Naive thymus-derived CD4-positive, alpha-beta T cell (primary cell): ENCODE results near the gene MEI4. TPM values are rescaled to one million over a fixed set of nuclear protein-coding genes. Genes with fewer than 3 reads are reported as not detected.

Source experiments
- ATAC-seq: fragments of 150-1000 bp; cut with Tn5 transposase; 2 replicates; pipeline ENCODE4 v1.10.0; 2021; ENCODE audit warnings: mild to moderate bottlenecking, moderate library complexity
- CTCF ChIA-PET: fragments of 350-600 bp; sonication (Branson Sonifier 250); formaldehyde crosslinking; loops from one replicate; lab custom pipeline; 2021; ENCODE audit warnings: antibody characterized with exemption; lab: Charles Lee
- POLR2A ChIA-PET: fragments of 350-600 bp; sonication (Branson Sonifier 250); formaldehyde crosslinking; loops from one replicate; lab custom pipeline; 2021; ENCODE audit warnings: antibody characterized with exemption, inconsistent platforms; lab: Charles Lee
- DNase-seq, 9 donors: peaks; one replicate each; pipeline versions ENCODE4 v3.0.0 to v3.0.0-alpha.2; 2020 to 2022; ENCODE audit warnings: mixed read lengths in 1 of 9
- H3K27ac ChIP-seq: one replicate; pipeline ENCODE4 v1.7.0; 2013; ENCODE audit warnings: mild to moderate bottlenecking, low read depth, low read length, moderate library complexity
- H3K27me3 ChIP-seq, 2 donors: one replicate each; pipeline ENCODE4 v1.7.0; 2013; ENCODE audit warnings: low read length in 2 of 2, mild to moderate bottlenecking in 2 of 2, moderate library complexity in 2 of 2; ENCODE audit not compliant: control insufficient read depth in 2 of 2, insufficient read depth in 2 of 2
- H3K36me3 ChIP-seq, 3 experiments: 1 replicate in 2 of 3; 2 replicates in 1 of 3; pipeline ENCODE4 v1.7.0; 2013; ENCODE audit warnings: low read length in 3 of 3, mild to moderate bottlenecking in 3 of 3, moderate library complexity in 1 of 3; ENCODE audit not compliant: insufficient read depth in 3 of 3, control insufficient read depth in 2 of 3
- H3K4me1 ChIP-seq, 2 donors: one replicate each; pipeline ENCODE4 v1.7.0; 2013; ENCODE audit warnings: low read length in 2 of 2, mild to moderate bottlenecking in 2 of 2, moderate library complexity in 1 of 2; ENCODE audit not compliant: control insufficient read depth in 2 of 2, insufficient read depth in 2 of 2
- H3K4me3 ChIP-seq: 2 replicates; pipeline ENCODE4 v1.7.0; 2013; ENCODE audit warnings: mild to moderate bottlenecking, low read length
- H3K9me3 ChIP-seq, 3 experiments: 1 replicate in 2 of 3; 2 replicates in 1 of 3; pipeline ENCODE4 v1.7.0; 2013; ENCODE audit warnings: low read length in 3 of 3; ENCODE audit not compliant: control insufficient read depth in 2 of 3
- H3K27ac Mint-ChIP-seq, 9 donors: one replicate each; pipeline ENCODE4 v1.8.0; 2020 to 2022; ENCODE audit warnings: mixed read lengths in 9 of 9, mild to moderate bottlenecking in 8 of 9, moderate library complexity in 5 of 9, inconsistent platforms in 2 of 9
- H3K27me3 Mint-ChIP-seq, 5 donors: one replicate each; pipeline ENCODE4 v1.8.0; 2021 to 2022; ENCODE audit warnings: mixed read lengths in 5 of 5, mild to moderate bottlenecking in 1 of 5
- H3K36me3 Mint-ChIP-seq, 5 donors: one replicate each; pipeline ENCODE4 v1.8.0; 2020 to 2022; ENCODE audit warnings: mixed read lengths in 5 of 5, mild to moderate bottlenecking in 3 of 5, inconsistent platforms in 1 of 5
- H3K4me1 Mint-ChIP-seq, 7 donors: one replicate each; pipeline ENCODE4 v1.8.0; 2020 to 2022; ENCODE audit warnings: mixed read lengths in 7 of 7, mild to moderate bottlenecking in 3 of 7, inconsistent platforms in 1 of 7
- H3K4me3 Mint-ChIP-seq, 10 donors: one replicate each; pipeline ENCODE4 v1.8.0; 2020 to 2022; ENCODE audit warnings: mild to moderate bottlenecking in 10 of 10, mixed read lengths in 10 of 10, moderate library complexity in 6 of 10, inconsistent platforms in 2 of 10
- H3K9me3 Mint-ChIP-seq, 11 donors: one replicate each; pipeline ENCODE4 v1.8.0; 2020 to 2022; ENCODE audit warnings: mixed read lengths in 11 of 11, mild to moderate bottlenecking in 4 of 11, inconsistent platforms in 1 of 11, moderate library complexity in 1 of 11
- intact Hi-C, 2 donors: fragments of 100-400 bp; cut with micrococcal nuclease; formaldehyde crosslinking; loops; one replicate each; pipeline ENCODE4 v1.15.1; 2023
- polyA plus RNA-seq, 2 donors: library from polyadenylated mRNA; unstranded; fragments of 300-500 nt; fragmentation: Illumina TruSeq; gene quantifications; one replicate each; pipeline ENCODE4 v1.2.3, GENCODE V29; 2021
- total RNA-seq, 6 experiments: library from RNA in 5 of 6; stranded (reverse) in 5 of 6; gene quantifications; 1 replicate in 5 of 6; 2 replicates in 1 of 6; pipeline ENCODE4 v1.2.3 and lab custom pipeline; 2021 to 2026

The MEI4 gene
- total and polyA plus RNA-seq, 7 experiments from 2014 or later: 0.05 to 0.08 TPM; not detected in 5

DNA sequence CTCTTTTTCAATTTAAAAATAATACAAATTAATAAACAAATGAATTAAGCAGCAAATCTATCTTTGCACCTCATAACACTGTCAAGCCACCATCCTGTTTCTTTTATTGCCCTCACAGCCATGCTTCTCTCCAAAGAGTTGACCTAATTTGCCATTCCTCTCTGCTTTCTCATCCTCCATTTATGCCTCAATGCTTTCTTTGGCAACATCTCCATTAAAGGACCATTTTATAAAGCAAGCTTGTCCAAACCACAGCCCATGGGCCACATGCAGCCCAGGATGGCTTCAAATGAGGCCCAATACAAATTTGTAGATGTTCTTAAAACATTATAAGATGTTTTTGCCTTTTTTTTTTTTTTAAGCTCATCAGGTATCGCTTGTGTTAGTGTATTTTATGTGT, 26.4 kb upstream of the MEI4 start:
- H3K36me3 Mint-ChIP-seq: no peaks in the 10 kb centered on the region
- Histone ChIP-seq H3K36me3 (no peaks in the 10 kb centered on the region), H3K27me3 (no peaks in the 10 kb centered on the region), H3K9me3 (no peaks in the 10 kb centered on the region), H3K27ac (no peak overlapping the region), H3K4me3 (no peak overlapping the region), H3K4me1 (no peaks in the 10 kb centered on the region)
- ChIA-PET POLR2A (no interaction called here), CTCF (no interaction called here)
- H3K9me3 Mint-ChIP-seq: peaks cover 0 to 12% (median 6%) of the 10 kb centered on the region in 11 donors
- H3K4me1 Mint-ChIP-seq: no peaks in the 10 kb centered on the region
- intact Hi-C loops: no loop called here
- H3K27me3 Mint-ChIP-seq: no peaks in the 10 kb centered on the region
- DNase-seq (no peak), ATAC-seq (no peak)
- H3K27ac Mint-ChIP-seq: no peak overlapping the region
- no peak overlapping the region for H3K4me3 Mint-ChIP-seq

GRCh38 chr6:77630014-77630413, 22.8 kb upstream of the MEI4 start:
- H3K9me3 ChIP-seq: no peaks in the 10 kb centered on the region
- H3K4me1 ChIP-seq: no peaks in the 10 kb centered on the region
- no peak overlapping the region for H3K4me3 ChIP-seq
- H3K4me1 Mint-ChIP-seq: no peaks in the 10 kb centered on the region
- DNase-seq (no peak), ATAC-seq (no peak)
- intact Hi-C loops: no loop called here
- H3K27me3 Mint-ChIP-seq: no peaks in the 10 kb centered on the region
- peaks cover 0 to 12% (median 7%) of the 10 kb centered on the region in 11 donors for H3K9me3 Mint-ChIP-seq
- no peak overlapping the region for H3K27ac ChIP-seq
- no peak overlapping the region for H3K27ac Mint-ChIP-seq
- ChIA-PET CTCF (no interaction called here), POLR2A (no interaction called here)
- H3K36me3 Mint-ChIP-seq: no peaks in the 10 kb centered on the region
- no peaks in the 10 kb centered on the region for H3K36me3 ChIP-seq
- H3K27me3 ChIP-seq: no peaks in the 10 kb centered on the region
- H3K4me3 Mint-ChIP-seq: no peak overlapping the region

DNA sequence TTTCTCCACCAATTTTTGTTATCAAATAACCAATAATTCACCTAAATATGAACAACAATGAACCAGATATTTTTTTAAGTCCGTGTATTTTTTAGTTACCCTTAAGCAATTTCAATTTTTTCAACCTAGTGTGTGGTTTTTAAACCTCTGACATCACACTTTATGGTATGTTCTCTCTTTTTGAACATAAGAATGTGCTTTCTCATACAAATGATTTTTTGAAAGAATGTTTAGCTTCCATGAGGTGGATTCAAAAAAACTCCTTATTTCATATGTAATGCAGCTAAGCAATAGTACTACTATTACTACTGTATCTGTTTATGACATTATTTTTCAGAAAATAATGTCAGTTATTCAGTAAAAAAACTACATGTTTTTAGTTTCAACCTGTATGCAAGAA, 19.4 kb upstream of the MEI4 start:
- no peaks in the 10 kb centered on the region for H3K27me3 ChIP-seq
- peaks cover 0 to 7% (median 0%) of the 10 kb centered on the region in 11 donors for H3K9me3 Mint-ChIP-seq
- no peaks in the 10 kb centered on the region for H3K36me3 ChIP-seq
- POLR2A ChIA-PET: no interaction called here
- ATAC-seq (no peak), DNase-seq (no peak)
- H3K4me1 Mint-ChIP-seq: no peaks in the 10 kb centered on the region
- intact Hi-C loops: no loop called here
- no peak overlapping the region for H3K27ac Mint-ChIP-seq
- H3K4me1 ChIP-seq: no peaks in the 10 kb centered on the region
- H3K27me3 Mint-ChIP-seq: no peaks in the 10 kb centered on the region
- no peak overlapping the region for H3K27ac ChIP-seq
- H3K4me3 ChIP-seq: no peak overlapping the region
- no peak overlapping the region for H3K4me3 Mint-ChIP-seq
- H3K36me3 Mint-ChIP-seq: no peaks in the 10 kb centered on the region
- CTCF ChIA-PET: no interaction called here
- no peaks in the 10 kb centered on the region for H3K9me3 ChIP-seq

GRCh38 chr6:77633993-77634715, 18.7 kb upstream of the MEI4 start:
- CTCF ChIA-PET: no interaction called here
- no peaks in the 10 kb centered on the region for H3K36me3 ChIP-seq
- ATAC-seq (no peak), DNase-seq (no peak)
- no peak overlapping the region for H3K4me3 ChIP-seq
- H3K27ac ChIP-seq: no peak overlapping the region
- H3K4me1 ChIP-seq: no peaks in the 10 kb centered on the region
- H3K27me3 Mint-ChIP-seq: no peaks in the 10 kb centered on the region
- H3K27me3 ChIP-seq: no peaks in the 10 kb centered on the region
- POLR2A ChIA-PET: no interaction called here
- no peak overlapping the region for H3K27ac Mint-ChIP-seq
- no peaks in the 10 kb centered on the region for H3K4me1 Mint-ChIP-seq
- H3K36me3 Mint-ChIP-seq: no peaks in the 10 kb centered on the region
- intact Hi-C loops: no loop called here
- no peak overlapping the region for H3K4me3 Mint-ChIP-seq
- H3K9me3 Mint-ChIP-seq: peaks cover 0 to 7% (median 0%) of the 10 kb centered on the region in 11 donors
- H3K9me3 ChIP-seq: no peaks in the 10 kb centered on the region

DNA sequence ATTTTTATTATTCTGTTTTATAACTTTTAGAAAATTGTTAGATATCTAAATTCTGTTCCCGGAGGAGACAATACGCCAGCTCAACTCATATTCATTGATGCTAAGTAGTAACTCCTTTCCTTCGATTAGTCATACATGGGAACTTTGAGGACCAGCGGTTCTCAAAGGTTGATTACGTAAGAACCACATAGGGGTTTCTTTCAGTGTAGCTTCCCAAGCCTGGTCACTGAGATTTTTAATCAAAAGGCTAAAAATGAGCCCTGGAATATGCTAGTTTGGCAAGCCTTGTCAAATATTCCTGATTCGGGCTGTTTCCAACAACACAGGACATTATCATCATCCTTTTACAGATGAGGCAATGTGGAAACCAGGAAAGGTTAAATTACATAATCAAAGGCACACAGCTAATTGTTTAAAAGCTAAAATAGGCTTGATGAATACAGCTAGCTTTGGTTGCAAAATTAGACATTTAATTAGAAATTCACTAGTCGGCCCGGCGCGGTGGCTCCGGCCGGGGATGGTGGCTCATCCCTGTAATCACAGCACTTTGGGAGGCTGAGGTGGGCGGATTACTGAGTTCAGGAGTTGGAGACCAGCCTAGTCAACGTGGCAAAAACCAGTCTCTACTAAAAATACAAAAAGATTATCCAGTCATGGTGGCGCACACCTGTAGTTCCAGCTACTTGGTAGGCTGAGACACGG, 14.6 kb upstream of the MEI4 start:
- Histone ChIP-seq H3K4me1 (no peaks in the 10 kb centered on the region), H3K27me3 (no peaks in the 10 kb centered on the region), H3K36me3 (no peaks in the 10 kb centered on the region), H3K27ac (no peak overlapping the region), H3K9me3 (no peaks in the 10 kb centered on the region), H3K4me3 (no peak overlapping the region)
- intact Hi-C loops: no loop called here
- Mint-ChIP-seq H3K9me3 (peaks cover 0 to 9% (median 0%) of the 10 kb centered on the region in 11 donors), H3K4me3 (no peak overlapping the region), H3K4me1 (no peaks in the 10 kb centered on the region), H3K27ac (no peak overlapping the region), H3K36me3 (no peaks in the 10 kb centered on the region), H3K27me3 (no peaks in the 10 kb centered on the region)
- ATAC-seq (no peak), DNase-seq (no peak)
- POLR2A ChIA-PET: no interaction called here
- CTCF ChIA-PET: no interaction called here

- DNase-seq (no peak), ATAC-seq (no peak)
- H3K4me1 ChIP-seq: no peaks in the 10 kb centered on the region
- no peak overlapping the region for H3K4me3 ChIP-seq
- H3K9me3 ChIP-seq: no peaks in the 10 kb centered on the region
- Mint-ChIP-seq H3K4me1 (no peaks in the 10 kb centered on the region), H3K9me3 (peaks cover 0 to 14% (median 2%) of the 10 kb centered on the region in 11 donors), H3K36me3 (peaks cover 0 to 3% (median 0%) of the 10 kb centered on the region in 5 donors), H3K27me3 (peaks cover 3 to 17% (median 15%) of the 10 kb centered on the region in 5 donors), H3K4me3 (no peak overlapping the region), H3K27ac (no peak overlapping the region)
- H3K27me3 ChIP-seq: no peaks in the 10 kb centered on the region
- H3K36me3 ChIP-seq: no peaks in the 10 kb centered on the region
- H3K27ac ChIP-seq: no peak overlapping the region
- intact Hi-C loops: no loop called here
- ChIA-PET CTCF (no interaction called here), POLR2A (no interaction called here)
Measured at GRCh38 chr6:77644102-77644705, 8.6 kb upstream of the MEI4 start.
